ENCODE data around the gene STAC3. TPM values are rescaled to one million over a fixed set of nuclear protein-coding genes. Genes with fewer than 3 reads are reported as not detected.

Gene STAC3
- total and polyA plus RNA-seq, 8 donors, result 2.9 to 5.1 (median 3.4) TPM

DNA sequence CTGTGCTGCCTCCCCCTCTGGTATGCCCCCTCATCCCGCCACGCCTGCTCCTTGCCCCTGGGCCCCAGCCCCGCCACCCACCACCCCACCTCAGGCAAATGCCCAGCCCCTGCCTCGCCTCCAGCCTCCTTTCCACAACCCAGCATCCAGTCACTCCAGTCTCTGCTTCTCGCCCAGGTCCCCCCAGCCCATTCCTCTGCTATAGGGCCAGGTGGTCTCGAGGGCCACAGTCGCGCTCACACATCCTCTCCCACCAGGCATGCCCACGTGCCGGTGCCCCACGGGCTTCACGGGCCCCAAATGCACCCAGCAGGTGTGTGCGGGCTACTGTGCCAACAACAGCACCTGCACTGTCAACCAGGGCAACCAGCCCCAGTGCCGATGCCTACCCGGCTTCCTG lies 40.5 kb downstream of the STAC3 start:
- TF ChIP-seq, protein P1, sequence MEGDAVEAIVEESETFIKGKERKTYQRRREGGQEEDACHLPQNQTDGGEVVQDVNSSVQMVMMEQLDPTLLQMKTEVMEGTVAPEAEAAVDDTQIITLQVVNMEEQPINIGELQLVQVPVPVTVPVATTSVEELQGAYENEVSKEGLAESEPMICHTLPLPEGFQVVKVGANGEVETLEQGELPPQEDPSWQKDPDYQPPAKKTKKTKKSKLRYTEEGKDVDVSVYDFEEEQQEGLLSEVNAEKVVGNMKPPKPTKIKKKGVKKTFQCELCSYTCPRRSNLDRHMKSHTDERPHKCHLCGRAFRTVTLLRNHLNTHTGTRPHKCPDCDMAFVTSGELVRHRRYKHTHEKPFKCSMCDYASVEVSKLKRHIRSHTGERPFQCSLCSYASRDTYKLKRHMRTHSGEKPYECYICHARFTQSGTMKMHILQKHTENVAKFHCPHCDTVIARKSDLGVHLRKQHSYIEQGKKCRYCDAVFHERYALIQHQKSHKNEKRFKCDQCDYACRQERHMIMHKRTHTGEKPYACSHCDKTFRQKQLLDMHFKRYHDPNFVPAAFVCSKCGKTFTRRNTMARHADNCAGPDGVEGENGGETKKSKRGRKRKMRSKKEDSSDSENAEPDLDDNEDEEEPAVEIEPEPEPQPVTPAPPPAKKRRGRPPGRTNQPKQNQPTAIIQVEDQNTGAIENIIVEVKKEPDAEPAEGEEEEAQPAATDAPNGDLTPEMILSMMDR (IDR thresholded peaks at IDR 0.05), result no peak
- no peak for ATAC-seq
- intact Hi-C loops (cut with DNase I), result no loop called here
- DNase-seq, result no peak
- Histone ChIP-seq H3K4me1 (peaks cover 1 to 13% of the 10 kb centered on the region in 2 donors), H3K36me3 (peaks cover 0 to 76% of the 10 kb centered on the region in 2 donors), H3K27me3 (peaks cover 9 to 20% of the 10 kb centered on the region in 2 donors), H3K4me3 (no peak overlapping the region), H3K9me3 (no peaks in the 10 kb centered on the region), H3K27ac (no peak overlapping the region)

DNA sequence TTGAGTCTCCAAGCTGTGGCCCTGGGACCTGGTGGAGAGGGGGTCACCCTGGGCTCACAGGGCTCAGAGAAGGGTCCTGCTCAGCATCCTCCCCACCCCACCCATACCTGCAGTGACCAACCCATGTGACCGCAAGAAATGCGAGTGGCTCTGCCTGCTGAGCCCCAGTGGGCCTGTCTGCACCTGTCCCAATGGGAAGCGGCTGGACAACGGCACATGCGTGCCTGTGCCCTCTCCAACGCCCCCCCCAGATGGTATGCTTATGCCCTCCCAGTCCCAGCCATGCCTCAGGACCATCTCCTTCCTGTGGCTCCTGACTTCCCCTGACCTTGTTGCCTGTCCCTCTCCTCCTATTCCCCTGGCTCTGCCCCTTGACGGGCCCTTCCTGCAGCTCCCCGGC lies 41.1 kb downstream of the STAC3 start:
- intact Hi-C loops (cut with DNase I), result no loop called here
- TF ChIP-seq, protein P1 (IDR thresholded peaks at IDR 0.05), result no peak
- H3K36me3 ChIP-seq, result peaks cover 0 to 82% of the 10 kb centered on the region in 2 donors
- DNase-seq, result no peak
- peaks cover 0 to 12% of the 10 kb centered on the region in 2 donors for H3K4me1 ChIP-seq
- H3K9me3 ChIP-seq, result no peaks in the 10 kb centered on the region
- H3K4me3 ChIP-seq, result no peak overlapping the region
- no peak for ATAC-seq
- H3K27ac ChIP-seq, result no peak overlapping the region
- H3K27me3 ChIP-seq, result peaks cover 4 to 15% of the 10 kb centered on the region in 2 donors

DNA sequence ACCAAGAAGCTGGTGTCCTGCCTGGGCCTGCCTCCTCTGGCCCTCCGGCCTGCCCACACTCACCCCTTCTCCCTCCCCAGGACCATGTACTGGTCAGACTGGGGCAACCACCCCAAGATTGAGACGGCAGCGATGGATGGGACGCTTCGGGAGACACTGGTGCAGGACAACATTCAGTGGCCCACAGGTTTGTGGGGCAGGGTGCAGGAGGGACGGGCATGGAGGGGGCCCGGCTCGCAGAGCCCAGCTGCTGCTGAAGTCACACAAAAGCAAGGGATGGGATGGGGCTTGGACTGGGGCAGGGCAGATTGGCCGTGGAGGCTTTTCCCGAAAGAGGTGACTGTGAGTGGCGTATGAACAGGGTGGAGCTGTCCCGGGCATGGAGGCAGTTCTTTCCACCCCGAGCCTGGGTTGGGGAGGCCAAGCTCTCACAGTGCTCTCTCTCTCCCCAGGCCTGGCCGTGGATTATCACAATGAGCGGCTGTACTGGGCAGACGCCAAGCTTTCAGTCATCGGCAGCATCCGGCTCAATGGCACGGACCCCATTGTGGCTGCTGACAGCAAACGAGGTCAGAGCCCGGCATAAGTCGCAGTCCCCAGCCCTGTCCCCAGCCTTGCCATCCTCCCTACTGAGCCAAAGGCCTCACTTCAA lies 42.2 kb downstream of the STAC3 start:
- no peak for ATAC-seq
- TF ChIP-seq, protein P1 (IDR thresholded peaks at IDR 0.05), result no peak

DNA sequence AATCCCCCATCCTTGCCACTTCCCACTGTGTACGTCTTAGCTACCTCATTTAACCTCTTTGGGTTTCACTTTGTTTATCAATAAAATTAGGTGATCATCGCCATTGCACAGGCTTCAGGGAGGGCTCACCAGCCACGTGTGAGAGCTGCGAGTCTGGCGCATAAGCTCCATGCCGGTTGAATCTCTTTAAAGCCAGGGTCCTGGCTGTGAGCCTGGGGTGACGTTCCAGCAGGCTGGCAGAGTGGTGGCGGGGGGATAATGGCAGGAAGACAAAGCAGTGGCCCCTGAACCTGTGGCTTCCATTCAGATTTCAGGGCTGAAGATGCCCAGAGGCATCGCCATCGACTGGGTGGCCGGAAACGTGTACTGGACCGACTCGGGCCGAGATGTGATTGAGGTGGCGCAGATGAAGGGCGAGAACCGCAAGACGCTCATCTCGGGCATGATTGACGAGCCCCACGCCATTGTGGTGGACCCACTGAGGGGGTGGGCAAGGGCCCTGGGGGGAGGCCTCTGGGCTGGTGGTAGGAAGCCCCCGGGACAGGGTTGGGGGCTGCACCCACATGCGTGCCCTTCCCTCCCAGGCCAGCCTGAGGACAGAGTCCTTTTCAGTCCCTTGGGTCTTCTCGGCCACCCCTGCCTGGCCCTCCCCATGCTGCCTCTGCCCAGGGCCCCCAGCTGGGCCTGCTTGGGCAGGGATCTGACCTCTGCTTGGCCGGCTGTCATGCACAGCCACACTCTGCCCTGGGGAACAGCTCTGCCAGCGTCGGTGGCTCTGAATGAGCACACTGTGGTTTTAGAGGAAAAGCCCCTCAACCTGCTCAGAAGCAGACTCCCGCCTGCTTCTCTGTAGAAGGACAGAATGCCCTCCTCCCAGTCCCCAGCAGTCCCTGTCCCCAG lies 43.0 kb downstream of the STAC3 start:
- Histone ChIP-seq H3K9me3 (no peaks in the 10 kb centered on the region), H3K4me3 (no peak overlapping the region), H3K4me1 (no peaks in the 10 kb centered on the region), H3K27me3 (no peaks in the 10 kb centered on the region), H3K36me3 (peaks cover 0 to 100% of the 10 kb centered on the region in 2 donors), H3K27ac (no peak overlapping the region)
- intact Hi-C loops (cut with DNase I), result no loop called here
- ATAC-seq, result no peak
- no peak for DNase-seq
- TF ChIP-seq, protein P1 (IDR thresholded peaks at IDR 0.05), result no peak

More for the DNA sequence above, 42.2 kb downstream of the STAC3 start:
- Histone ChIP-seq H3K27me3 (peaks cover 0 to 3% of the 10 kb centered on the region in 2 donors), H3K4me3 (no peak overlapping the region), H3K4me1 (peaks cover 0 to 5% of the 10 kb centered on the region in 2 donors), H3K27ac (no peak overlapping the region), H3K9me3 (no peaks in the 10 kb centered on the region), H3K36me3 (peaks cover 0 to 93% of the 10 kb centered on the region in 2 donors)
- no peak for DNase-seq
- intact Hi-C loops (cut with DNase I), result no loop called here

DNA sequence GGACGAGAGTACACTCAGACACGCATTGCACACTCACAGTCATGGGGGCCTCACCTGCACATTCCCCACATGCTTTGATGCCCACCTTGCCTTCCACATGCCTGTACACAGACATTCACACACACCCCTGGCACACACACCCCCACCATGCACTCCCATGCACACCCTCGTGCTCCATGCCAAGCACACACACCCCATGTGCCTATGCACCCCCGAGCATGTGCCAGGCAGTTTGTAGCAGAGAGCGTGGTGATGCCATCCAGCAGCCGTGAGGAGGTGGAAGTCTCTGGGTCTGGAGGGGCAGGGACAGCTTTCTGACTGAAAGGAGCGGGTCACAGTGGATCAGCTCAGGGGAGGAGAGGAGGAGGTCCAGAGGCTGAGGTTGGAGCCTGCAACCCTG lies 45.1 kb downstream of the STAC3 start:
- DNase-seq, result no peak
- ATAC-seq, result no peak
- TF ChIP-seq, protein P1 (IDR thresholded peaks at IDR 0.05), result no peak
- no peak overlapping the region for H3K4me3 ChIP-seq
- H3K36me3 ChIP-seq, result peaks cover 0 to 100% of the 10 kb centered on the region in 2 donors
- H3K27me3 ChIP-seq, result no peaks in the 10 kb centered on the region
- H3K4me1 ChIP-seq, result no peaks in the 10 kb centered on the region
- no peaks in the 10 kb centered on the region for H3K9me3 ChIP-seq
- intact Hi-C loops (cut with DNase I), result no loop called here
- H3K27ac ChIP-seq, result no peak overlapping the region

Data from left lung (tissue), 10 donors.